GM12865 (cell line): Measurements from ENCODE around the gene RHEB.

ENCODE experiments used
- DNase-seq: peaks from one replicate; pipeline ENCODE4 v3.0.0; 2010; ENCODE audit warnings: low read depth
- H3K4me3 ChIP-seq: 2 replicates; pipeline ENCODE4 v1.5.1; 2011; ENCODE audit warnings: mild to moderate bottlenecking, low read depth, low read length, control low read depth
- TF ChIP-seq, protein P1 (sequence below): IDR thresholded peaks from 2 replicates; pipeline ENCODE4 v1.5.1; 2011; ENCODE audit warnings: low read length, control low read depth, low read depth, inconsistent platforms; ENCODE audit not compliant: insufficient read depth; ENCODE audit errors: missing control alignments

The RHEB gene

DNA sequence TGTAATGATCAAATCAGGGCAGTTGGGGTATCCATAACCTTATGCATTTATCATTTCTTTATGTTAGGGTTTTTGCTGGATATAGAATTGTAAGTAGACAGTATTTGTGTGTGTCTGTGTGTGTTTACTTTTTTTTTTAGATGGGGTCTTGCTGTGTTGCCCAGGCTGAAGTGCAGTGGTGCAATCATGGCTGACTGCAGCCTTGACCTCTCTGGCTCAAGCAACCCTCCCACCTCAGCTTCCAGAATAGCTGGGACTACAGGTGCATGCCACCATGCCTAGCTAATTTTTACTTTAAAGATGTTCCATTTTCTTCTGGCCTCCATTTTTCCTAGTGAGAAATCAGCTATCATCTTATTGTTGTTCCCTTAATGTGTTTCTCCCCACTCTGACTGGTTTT lies 10.1 kb upstream of the RHEB start:
- TF ChIP-seq, protein P1, sequence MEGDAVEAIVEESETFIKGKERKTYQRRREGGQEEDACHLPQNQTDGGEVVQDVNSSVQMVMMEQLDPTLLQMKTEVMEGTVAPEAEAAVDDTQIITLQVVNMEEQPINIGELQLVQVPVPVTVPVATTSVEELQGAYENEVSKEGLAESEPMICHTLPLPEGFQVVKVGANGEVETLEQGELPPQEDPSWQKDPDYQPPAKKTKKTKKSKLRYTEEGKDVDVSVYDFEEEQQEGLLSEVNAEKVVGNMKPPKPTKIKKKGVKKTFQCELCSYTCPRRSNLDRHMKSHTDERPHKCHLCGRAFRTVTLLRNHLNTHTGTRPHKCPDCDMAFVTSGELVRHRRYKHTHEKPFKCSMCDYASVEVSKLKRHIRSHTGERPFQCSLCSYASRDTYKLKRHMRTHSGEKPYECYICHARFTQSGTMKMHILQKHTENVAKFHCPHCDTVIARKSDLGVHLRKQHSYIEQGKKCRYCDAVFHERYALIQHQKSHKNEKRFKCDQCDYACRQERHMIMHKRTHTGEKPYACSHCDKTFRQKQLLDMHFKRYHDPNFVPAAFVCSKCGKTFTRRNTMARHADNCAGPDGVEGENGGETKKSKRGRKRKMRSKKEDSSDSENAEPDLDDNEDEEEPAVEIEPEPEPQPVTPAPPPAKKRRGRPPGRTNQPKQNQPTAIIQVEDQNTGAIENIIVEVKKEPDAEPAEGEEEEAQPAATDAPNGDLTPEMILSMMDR, result no peak
- DNase-seq, result no peak
- no peak overlapping the region for H3K4me3 ChIP-seq

DNA sequence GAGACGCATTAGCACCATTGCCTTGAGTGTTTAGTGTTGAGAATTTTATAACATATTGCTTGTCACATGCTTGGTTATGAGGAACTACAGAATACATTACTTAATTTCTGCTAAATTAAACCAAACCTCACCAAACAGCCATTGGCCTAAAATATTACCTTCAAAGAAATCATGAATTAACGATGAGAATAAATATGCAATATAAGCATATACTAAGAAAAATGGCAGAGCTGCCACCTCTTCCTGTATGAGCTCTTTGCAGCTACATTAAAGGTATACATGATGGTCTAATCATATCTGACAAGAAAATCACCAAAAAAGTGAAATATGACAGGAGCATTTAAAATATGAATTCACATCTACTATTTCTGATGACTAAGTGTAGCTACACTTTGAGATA lies 5.2 kb upstream of the RHEB start:
- TF ChIP-seq, protein P1, result no peak

DNA sequence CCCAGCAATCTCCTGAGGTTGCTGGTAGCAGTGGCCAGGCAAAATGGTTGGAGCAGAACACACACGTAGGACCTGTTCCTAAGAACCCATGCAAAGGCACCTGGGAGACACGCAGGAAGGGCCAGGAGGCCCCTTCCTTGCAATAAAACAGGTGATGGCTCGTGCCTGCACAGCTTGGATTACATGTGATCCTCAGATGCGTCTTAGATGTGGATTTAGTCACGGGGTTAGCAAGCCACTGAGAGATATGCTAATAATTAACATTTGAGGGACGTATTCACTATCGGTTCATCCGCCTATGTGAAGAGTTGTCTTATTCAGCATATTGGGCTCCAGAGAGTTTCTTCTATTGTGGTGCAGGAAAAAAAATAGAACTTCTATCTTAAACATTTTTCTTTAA lies 4.6 kb upstream of the RHEB start:
- no peak overlapping the region for H3K4me3 ChIP-seq
- no peak for DNase-seq
- TF ChIP-seq, protein P1, result no peak

More for the DNA sequence above, 5.2 kb upstream of the RHEB start:
- DNase-seq, result no peak
- no peak overlapping the region for H3K4me3 ChIP-seq

DNA sequence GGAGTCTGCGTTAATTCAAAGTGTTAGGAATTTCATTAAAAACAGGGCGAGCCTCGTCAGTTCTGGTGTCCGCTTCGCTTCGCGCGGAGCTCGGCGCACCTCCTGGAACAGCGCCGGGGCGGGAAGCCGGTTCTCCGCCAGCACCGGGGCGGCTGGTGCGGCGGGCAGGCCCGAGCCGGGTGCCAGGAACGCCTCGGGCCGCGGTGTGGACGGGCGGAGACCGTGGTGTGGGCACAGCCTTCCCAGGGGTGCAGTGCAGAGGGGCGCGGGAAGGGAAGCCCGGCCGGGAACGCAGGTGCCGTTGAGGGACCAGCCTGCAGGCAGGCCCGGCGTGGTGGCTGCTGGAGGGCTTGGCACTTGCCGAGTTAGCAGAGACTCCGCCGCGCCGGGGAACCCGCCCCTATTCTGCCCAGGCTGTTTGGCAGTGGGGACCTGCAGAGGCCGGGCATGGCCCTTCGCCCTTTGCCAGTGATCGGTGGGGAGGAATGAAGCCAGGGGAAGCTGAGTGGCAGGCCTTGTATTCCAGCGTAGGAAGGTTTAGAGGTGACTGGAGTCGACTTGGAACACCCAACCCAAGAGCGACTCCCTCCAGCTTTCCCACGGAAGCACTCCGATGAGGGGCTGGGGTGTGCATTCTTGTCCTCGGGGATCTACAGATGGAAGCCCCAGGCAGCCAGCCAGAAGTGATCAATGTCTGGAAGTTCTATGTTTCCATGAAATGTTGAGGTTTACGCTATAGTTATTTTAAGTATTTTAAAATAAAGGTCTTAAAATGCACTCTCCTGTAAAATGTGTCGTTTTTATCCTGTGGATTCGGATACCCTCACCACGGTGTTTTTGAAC lies 945 bp upstream of the RHEB start:
- TF ChIP-seq, protein P1, result no peak
- peak; percentile 61 for DNase-seq

DNA sequence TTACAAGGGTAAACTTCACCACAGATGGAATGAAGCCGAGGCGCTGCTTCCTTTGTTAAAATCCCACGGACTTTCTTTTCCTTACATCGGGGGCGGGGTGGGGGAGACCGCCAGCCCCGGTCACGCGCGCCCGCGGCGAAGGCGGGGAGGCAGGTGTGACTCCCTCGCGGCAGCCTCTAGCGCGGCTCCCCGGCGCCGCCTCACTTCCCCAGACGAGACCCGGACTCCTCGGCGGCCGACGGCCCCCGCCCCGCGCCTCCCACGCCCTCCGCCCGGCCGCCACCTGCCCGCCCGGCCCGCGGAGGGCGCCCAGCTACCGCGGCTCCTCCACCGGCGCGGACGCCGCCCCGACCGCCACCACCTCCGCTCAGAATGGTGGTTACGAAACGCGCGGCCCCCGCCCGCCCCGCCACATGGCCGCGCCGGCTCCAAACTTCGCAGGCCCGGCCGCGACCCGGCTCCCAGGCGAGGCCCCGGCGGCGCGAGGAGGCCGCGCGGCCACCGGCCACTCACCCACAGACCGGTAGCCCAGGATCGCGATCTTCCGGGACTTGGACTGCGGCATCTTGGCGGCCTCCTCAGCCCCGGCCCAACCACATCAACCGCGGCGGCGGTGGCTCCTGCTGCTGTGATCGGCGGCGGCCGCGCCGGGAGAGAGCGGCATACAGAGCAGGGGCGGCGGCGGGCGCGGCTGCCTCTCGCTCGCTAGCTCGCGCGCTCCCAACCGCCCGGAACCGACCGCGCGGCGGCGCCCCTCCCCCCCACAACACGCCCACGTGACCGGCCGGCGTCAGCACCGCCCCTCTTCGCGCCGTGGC lies 539 bp downstream of the RHEB start:
- DNase-seq, result peak; percentile 63
- H3K4me3 ChIP-seq, result peak overlapping the region; percentile 77

More for the DNA sequence above, 945 bp upstream of the RHEB start:
- H3K4me3 ChIP-seq, result peak overlapping the region; percentile 66

DNA sequence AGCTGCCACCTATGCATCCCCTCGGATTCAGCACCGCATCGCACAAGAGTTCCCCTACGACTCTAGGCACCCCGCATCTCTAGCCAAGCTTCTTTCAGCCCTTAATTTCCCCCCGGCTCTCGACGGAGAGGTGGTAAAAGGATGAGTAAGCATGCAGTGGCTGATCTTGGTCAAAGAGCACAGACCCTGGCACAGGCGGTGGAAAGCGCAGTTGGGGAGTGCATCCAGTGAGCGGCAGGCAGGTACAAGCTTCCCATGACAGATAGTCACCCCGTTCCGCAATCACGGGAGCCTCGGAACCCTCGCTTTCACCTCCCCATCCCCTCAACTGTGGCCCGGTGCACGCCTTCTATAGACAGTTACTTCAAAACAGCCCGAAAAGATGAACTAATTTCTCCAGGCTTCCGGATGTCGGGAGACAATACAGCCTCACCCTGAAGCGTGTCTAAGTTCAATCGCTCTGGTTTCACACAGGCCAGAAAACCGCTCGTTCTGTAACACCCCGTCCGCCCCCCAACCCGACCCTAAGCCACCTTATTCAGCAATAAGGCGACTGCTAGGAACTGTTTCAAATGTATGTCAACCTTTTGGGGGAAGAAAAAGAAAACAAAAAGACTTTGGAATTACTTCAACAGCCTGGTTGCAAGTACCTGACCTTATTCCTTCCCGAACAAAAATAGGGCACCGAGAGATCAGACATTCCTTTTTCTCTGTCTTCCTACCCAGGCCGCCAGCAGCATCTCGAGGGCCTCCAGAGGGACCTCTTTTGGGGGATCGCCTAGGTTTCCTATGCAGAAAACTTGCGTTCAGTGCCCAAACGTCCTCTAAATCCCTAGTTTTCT lies 1.4 kb downstream of the RHEB start:
- H3K4me3 ChIP-seq, result peak overlapping the region; percentile 77
- TF ChIP-seq, protein P1, result no peak
- DNase-seq, result peak; percentile 66
